GM12873 (cell line): ENCODE data around the gene CKMT2.

ENCODE experiments used
- TF ChIP-seq, protein P1 (sequence below): IDR thresholded peaks from 2 replicates; pipeline ENCODE4 v1.5.1; 2012; ENCODE audit warnings: low read depth, mild to moderate bottlenecking, moderate library complexity, low read length, control low read depth; ENCODE audit not compliant: insufficient read depth; ENCODE audit errors: missing control alignments

The CKMT2 gene

DNA sequence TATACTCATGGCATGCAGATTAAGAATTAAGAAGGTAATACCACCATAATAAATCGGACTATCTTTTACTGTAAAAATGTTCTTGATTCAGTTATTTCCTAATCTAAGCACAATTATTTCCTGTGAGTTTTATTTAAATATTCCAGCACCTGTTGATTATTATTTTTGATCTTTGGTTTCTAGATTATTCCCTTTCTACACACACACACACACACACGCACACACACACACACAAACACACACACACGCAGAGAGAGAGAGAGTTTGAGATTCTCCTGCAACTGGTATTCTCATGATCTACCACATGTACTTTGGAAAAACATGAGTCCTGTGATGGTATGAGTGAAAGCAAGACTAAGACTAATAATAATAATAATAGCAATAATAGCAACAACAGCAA lies 17.0 kb upstream of the CKMT2 start:
- TF ChIP-seq, protein P1, sequence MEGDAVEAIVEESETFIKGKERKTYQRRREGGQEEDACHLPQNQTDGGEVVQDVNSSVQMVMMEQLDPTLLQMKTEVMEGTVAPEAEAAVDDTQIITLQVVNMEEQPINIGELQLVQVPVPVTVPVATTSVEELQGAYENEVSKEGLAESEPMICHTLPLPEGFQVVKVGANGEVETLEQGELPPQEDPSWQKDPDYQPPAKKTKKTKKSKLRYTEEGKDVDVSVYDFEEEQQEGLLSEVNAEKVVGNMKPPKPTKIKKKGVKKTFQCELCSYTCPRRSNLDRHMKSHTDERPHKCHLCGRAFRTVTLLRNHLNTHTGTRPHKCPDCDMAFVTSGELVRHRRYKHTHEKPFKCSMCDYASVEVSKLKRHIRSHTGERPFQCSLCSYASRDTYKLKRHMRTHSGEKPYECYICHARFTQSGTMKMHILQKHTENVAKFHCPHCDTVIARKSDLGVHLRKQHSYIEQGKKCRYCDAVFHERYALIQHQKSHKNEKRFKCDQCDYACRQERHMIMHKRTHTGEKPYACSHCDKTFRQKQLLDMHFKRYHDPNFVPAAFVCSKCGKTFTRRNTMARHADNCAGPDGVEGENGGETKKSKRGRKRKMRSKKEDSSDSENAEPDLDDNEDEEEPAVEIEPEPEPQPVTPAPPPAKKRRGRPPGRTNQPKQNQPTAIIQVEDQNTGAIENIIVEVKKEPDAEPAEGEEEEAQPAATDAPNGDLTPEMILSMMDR, result no peak

DNA sequence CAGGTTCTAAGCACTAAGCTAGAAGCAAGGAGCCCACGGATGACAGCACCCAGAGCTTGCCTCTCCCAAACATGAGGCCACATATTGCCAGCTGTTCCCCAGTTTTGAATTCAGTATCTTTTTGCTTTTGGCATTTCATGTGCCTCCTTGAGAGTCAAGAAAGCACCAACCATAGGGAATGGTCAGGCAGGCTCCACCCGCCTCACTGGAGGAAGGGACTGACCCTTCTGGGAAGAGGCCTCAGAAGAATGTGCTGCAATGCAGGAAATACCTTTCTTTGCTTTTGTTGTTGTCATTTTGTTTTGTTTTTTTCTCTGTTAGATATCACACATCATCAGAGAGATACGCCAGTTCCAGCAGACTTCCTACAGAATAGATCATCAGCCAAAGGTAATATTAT lies 13.7 kb upstream of the CKMT2 start:
- TF ChIP-seq, protein P1, result no peak

DNA sequence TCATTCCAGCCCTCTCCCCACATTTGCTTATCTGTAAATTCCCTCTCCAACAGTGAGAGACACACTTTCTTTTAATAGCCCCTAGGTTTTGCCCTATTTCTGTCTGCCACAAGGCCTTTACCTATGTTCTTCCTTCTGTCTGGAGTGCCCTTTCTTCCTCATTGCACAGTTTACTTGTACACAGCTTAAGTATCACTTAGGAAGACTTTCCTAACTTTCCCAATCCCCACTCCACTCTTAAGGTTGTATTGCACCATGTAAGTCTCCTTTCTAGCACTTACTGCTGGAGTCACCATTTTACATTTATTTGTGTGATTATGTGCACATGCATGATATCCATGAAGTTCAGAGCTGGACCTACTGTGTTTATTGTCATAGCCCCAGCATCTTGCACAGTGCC lies 10.8 kb upstream of the CKMT2 start:
- TF ChIP-seq, protein P1, result no peak

DNA sequence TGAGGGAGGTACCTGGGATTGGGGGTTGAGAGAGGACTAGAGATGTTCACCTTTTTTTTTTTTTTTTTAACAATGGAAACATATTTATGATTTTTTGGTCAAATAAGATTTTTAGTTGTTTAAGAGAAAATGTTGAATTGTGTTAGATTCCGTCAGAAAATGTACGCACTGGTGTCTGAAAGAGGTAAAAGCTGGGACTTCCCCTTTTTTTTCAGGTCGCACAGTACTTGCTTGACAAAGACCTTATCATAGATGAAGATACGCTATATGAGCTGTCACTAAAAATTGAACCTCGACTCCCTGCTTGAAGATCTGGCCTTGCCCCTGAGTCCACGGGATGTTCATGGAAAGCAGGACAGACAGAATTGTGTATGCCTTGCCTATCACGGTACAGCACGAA lies 7.7 kb upstream of the CKMT2 start:
- TF ChIP-seq, protein P1, result no peak

DNA sequence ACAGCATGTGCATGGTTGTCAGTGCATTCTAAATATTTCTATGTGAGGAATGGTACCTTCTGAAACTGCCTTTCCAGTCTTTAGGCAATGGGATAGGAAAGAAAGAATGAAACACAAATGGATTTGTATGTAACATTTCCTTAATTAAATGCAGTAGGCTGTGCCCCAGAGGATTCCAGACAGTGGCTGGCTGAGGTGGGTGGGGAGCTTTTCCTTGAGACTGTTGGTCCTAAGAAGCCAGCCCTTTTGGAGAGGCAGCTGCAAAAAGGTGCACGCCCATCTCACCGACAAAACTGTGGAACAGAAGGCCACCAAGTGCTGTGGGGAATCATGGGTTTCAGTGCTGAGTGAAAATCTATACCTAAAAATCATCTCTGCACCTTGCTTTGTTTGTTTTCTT lies 6.8 kb upstream of the CKMT2 start:
- TF ChIP-seq, protein P1, result no peak

DNA sequence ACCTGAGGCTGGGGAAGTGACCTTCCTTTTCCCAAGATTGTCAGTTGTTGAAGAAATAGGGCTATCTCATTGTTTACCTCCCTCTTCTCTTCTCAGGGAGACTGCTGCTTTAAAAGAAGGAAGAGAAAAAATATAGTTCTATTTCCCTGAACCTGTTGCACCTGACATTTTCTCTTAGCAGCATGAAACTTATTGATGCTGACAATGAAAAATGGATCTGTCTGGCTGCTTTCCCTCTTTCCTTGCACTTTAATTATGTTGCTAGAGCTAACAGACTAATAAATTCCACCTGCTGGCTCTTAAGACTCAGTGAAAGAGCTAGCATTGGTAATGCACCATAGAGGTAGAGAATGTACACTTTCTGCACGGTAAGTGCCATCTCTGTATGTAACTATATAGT lies 6.2 kb upstream of the CKMT2 start:
- TF ChIP-seq, protein P1, result no peak

DNA sequence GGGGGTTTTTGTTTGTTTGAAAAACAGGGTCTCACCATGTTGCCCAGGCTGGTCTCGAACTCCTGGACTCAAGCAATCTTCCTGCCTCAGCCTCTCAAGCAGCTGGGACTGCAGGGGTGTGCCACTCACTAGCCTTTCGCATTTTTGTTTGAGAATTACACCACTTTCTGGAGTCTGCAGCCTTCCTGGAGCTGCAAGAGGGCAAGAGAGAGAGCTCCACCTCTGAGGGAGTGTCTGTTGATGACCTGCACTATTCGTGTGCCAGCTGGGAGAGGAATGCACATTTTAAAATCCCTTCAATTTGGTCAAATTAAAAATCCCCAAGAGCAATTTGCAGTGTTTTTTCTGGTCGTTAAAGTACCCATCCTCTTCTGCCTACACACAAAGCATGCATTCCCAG lies 5.0 kb upstream of the CKMT2 start:
- TF ChIP-seq, protein P1, result no peak
